ENCODE results near the gene SOCS3.
A peak's percentile ranks its signal among the peaks of the same experiment; 100 is the strongest.

Gene SOCS3

DNA sequence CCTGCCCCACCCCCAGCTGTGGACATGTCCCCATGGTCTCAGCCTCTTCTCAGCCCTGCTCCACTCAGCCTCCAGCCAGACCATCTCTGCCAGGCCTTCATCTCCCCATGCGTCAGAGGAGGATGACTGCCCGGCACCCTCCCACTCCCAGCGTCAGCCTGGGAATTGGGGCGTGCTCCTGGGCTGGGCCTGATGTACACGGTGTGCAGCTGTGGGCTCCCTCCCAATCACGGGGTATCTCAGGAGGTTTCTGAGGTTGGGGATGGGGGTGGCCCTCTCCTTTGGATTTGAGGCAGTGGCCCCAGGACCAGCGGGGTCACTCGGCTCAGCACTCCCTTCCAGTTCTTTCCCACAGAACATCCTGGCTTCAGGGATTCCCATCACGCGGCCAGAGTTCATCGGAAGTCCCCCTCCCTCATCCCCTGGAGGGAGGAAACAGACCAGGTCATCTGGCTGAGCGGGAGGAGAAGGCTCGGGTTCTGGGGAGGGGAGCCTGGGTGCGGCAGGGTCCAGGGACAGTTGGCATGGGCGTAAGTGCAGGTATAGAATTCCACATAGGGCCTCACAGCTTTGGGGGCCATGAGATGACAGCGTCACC lies 36.9 kb downstream of the SOCS3 start:
- no peaks in the 10 kb centered on the region for H3K9me3 ChIP-seq (ENCODE audit: control insufficient read depth in 1 of 2, low read length in 2 of 2)
- no peak overlapping the region for H3K4me3 ChIP-seq (ENCODE audit: low read depth in 1 of 2, low read length in 2 of 2)
- H3K36me3 ChIP-seq (ENCODE audit: control insufficient read depth in 1 of 2, insufficient read depth in 2 of 2, low read length in 2 of 2): no peaks in the 10 kb centered on the region
- H3K27ac ChIP-seq (ENCODE audit: low read length): peak overlapping the region; percentile 67
- peaks cover 3 to 4% of the 10 kb centered on the region in 2 donors for H3K4me1 ChIP-seq (ENCODE audit: control insufficient read depth in 1 of 2, insufficient read depth in 2 of 2, low read length in 2 of 2)
- no peaks in the 10 kb centered on the region for H3K27me3 ChIP-seq (ENCODE audit: low read depth, low read length)

DNA sequence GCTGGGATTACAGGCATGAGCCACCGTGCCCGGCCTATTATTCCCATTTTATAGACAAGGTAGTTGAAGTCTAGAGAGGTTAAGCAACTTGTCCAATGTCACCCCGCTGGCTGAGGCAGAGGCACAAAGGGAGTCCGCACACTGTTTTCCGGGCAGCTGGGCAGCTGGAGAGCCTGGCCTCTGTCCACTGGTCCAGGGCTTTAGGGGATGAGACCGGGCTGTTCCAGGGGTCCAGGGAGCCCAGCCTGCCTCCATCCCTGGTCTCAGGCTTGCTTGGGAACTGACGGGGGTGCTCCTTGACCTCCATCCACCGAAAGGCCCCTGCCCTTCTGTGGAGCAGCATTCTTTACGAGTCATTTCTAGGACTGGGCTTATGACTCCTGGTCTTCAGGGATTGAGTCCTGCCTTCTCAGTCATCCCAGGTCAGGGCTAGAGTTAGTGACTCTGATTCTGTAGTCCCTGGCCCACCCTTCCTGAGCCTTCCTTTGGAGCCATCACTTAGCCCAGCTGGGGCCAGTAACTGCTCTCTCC lies 37.5 kb downstream of the SOCS3 start:
- Histone ChIP-seq H3K36me3 (ENCODE audit: control insufficient read depth in 1 of 2, insufficient read depth in 2 of 2, low read length in 2 of 2) (no peaks in the 10 kb centered on the region), H3K4me3 (ENCODE audit: low read depth in 1 of 2, low read length in 2 of 2) (no peak overlapping the region), H3K27ac (ENCODE audit: low read length) (peak overlapping the region; percentile 67), H3K9me3 (ENCODE audit: control insufficient read depth in 1 of 2, low read length in 2 of 2) (no peaks in the 10 kb centered on the region), H3K4me1 (ENCODE audit: control insufficient read depth in 1 of 2, insufficient read depth in 2 of 2, low read length in 2 of 2) (peaks cover 3 to 5% of the 10 kb centered on the region in 2 donors), H3K27me3 (ENCODE audit: low read depth, low read length) (no peaks in the 10 kb centered on the region)

DNA sequence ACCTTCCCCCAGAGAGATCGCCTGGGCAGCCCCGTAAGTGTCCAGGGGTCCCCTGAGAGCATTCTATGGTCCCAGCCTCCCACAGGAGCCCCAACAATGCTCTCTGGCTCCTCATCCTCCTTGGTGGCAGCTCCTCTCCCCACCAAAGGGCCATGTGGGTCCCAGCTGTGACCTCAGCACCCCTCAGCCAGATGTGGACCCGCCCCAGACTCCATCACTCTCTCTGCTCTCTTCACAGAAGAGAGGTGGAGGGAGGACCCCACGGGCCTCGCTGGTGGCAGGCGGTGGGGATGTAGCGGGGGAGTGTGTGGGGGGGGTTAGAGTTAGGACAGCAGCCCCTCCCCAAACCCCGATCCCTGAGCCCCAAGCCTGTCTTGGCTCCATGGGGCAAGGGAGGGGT lies 41.0 kb downstream of the SOCS3 start:
- Histone ChIP-seq H3K9me3 (ENCODE audit: control insufficient read depth in 1 of 2, low read length in 2 of 2) (no peaks in the 10 kb centered on the region), H3K27me3 (ENCODE audit: low read depth, low read length) (no peaks in the 10 kb centered on the region), H3K36me3 (ENCODE audit: control insufficient read depth in 1 of 2, insufficient read depth in 2 of 2, low read length in 2 of 2) (no peaks in the 10 kb centered on the region), H3K27ac (ENCODE audit: low read length) (no peak overlapping the region), H3K4me3 (ENCODE audit: low read depth in 1 of 2, low read length in 2 of 2) (no peak overlapping the region), H3K4me1 (ENCODE audit: control insufficient read depth in 1 of 2, insufficient read depth in 2 of 2, low read length in 2 of 2) (peaks cover 11 to 22% of the 10 kb centered on the region in 2 donors)

DNA sequence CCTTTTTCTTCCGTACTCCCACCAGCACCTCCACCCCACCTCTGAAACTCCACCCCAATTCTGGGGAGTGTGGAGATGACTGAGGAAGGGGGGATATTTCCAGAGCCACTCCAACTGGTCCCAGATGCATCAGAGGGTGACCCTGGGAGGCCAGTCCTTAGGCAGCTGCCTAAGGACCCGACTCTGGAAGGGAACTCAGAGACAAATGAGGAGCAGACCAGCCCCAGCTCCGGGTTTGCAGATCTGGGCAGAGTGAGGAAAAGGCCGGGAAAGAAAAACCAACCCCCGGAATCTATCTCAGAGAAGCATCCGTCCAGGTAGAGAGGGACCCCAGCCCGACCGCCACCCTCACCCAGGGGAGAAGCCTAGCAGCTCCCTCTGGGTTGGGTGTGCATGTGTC lies 41.5 kb downstream of the SOCS3 start:
- Histone ChIP-seq H3K4me1 (ENCODE audit: control insufficient read depth in 1 of 2, insufficient read depth in 2 of 2, low read length in 2 of 2) (peaks cover 9 to 22% of the 10 kb centered on the region in 2 donors), H3K27me3 (ENCODE audit: low read depth, low read length) (no peaks in the 10 kb centered on the region), H3K4me3 (ENCODE audit: low read depth in 1 of 2, low read length in 2 of 2) (no peak overlapping the region), H3K9me3 (ENCODE audit: control insufficient read depth in 1 of 2, low read length in 2 of 2) (no peaks in the 10 kb centered on the region), H3K27ac (ENCODE audit: low read length) (no peak overlapping the region), H3K36me3 (ENCODE audit: control insufficient read depth in 1 of 2, insufficient read depth in 2 of 2, low read length in 2 of 2) (no peaks in the 10 kb centered on the region)

DNA sequence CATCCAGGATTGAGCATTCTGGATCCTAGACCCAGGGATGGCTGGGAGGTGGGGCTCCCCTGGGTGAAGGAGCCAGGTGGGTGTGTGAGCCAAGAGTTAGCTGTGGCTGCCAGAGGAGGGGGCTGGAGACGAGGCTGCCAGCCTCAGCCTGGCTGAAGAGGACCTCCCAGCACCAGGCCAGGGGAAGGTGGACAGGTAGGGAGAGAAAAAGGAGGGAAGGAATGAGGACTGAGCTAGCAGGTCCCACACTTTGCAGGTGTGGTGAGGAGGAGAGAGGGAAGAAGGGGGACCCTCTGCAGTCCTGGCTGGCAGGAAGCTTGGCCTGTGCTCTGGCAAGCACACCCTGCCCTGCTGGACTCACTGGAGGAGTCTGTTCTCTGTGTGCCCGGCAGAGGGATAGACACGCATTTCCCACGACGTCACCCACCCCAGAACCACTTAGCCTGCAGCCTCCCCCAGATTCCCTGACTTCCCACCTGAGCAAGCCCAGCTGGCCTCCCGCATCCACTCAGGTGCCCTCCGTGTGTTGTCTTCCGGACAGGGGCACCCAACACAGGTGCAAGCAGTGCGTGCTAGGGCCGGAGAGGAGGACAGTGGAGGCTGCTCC lies 42.0 kb downstream of the SOCS3 start:
- H3K27ac ChIP-seq (ENCODE audit: low read length): no peak overlapping the region

DNA sequence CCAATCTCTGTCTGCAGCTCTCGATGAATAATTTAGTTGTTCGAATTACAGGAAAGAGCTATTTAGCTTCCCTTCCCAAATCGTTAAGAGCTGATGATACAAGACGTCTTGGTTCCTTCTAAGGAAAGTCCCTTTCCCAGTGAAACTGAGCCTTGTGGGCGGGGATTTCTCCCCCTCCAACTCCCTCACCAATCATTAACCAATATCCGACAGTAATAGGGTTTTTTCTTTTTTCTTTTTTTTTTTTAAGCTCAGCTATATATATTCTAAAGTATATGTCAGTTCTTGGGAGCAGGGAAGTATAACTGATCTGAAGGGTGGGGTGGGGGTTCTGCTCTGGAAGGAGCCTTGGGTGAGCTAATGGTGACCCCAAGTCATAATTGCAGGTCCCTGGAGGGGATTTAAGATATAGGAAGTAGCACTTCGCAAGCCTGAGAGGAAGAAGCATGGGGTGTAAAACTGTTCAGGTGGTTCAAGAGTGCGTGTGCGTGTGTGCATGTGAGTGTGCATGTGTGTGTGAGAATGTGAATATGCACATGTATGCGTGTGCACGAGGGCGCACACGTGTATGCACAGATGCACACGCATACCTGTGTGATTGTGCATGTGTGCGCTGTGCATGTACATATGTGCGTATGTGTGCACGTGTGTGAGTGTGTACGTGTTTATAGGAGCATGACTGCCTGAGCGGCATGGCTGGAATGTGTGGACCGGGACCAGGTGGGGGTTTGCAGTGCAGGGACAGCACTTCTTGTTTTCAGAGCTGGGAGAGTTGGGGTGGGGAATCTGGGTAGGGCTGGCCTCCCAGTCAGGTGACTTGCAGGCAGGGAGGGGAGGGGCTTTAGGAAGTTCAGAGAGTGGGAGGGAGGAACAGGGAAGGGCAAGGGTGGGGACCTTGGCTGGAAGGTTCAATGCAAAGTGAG lies 42.7 kb downstream of the SOCS3 start:
- no peak overlapping the region for H3K4me3 ChIP-seq (ENCODE audit: low read depth in 1 of 2, low read length in 2 of 2)
- H3K4me1 ChIP-seq (ENCODE audit: control insufficient read depth in 1 of 2, insufficient read depth in 2 of 2, low read length in 2 of 2): peaks cover 9 to 20% of the 10 kb centered on the region in 2 donors
- H3K27me3 ChIP-seq (ENCODE audit: low read depth, low read length): no peaks in the 10 kb centered on the region
- H3K36me3 ChIP-seq (ENCODE audit: control insufficient read depth in 1 of 2, insufficient read depth in 2 of 2, low read length in 2 of 2): no peaks in the 10 kb centered on the region
- peak overlapping the region; percentile 89 for H3K27ac ChIP-seq (ENCODE audit: low read length)
- H3K9me3 ChIP-seq (ENCODE audit: control insufficient read depth in 1 of 2, low read length in 2 of 2): no peaks in the 10 kb centered on the region

More for the DNA sequence above, 42.0 kb downstream of the SOCS3 start:
- H3K4me3 ChIP-seq (ENCODE audit: low read depth in 1 of 2, low read length in 2 of 2): no peak overlapping the region
- no peaks in the 10 kb centered on the region for H3K27me3 ChIP-seq (ENCODE audit: low read depth, low read length)
- H3K36me3 ChIP-seq (ENCODE audit: control insufficient read depth in 1 of 2, insufficient read depth in 2 of 2, low read length in 2 of 2): no peaks in the 10 kb centered on the region
- H3K4me1 ChIP-seq (ENCODE audit: control insufficient read depth in 1 of 2, insufficient read depth in 2 of 2, low read length in 2 of 2): peaks cover 9 to 20% of the 10 kb centered on the region in 2 donors
- H3K9me3 ChIP-seq (ENCODE audit: control insufficient read depth in 1 of 2, low read length in 2 of 2): no peaks in the 10 kb centered on the region

DNA sequence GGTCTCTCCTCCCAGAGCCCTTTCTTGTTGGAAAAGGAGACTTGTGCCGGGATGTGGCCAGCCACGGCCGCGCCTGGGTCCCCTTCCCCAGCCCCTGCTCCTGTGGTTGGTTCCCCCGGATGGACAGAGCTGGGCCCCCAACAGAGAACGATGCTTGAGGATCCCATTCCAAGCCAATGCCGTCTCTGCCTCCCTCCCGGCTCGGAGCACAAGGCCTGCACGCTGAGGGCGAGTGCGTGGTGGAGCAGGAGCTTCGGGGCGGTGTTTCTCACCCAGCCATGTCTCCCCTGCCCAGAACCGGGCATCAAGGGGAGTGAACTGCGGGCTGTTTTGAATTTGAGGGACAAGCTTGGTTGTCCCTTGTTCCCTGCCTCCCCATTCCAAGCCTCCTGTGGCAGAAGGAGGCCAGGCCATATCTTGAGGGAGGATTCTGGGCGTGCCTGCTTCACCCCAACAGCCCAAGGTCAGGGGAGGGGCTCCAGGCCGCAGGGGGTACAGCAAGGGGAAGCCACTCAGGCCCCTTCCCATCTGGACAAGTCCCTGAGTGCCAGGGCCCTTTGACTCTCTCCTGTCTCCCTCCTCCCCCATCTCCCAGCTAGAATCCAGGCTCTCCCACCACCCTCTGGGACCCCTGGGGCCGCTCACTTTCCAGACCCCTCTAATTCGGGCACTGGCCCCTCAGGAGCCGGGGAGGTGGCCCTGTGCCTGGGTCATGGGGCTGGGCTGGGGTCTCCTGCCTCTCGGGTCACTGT lies 43.6 kb downstream of the SOCS3 start:
- peak overlapping the region in 1 of 2 donors; percentile 23 for H3K4me3 ChIP-seq (ENCODE audit: low read depth in 1 of 2, low read length in 2 of 2)
- no peaks in the 10 kb centered on the region for H3K9me3 ChIP-seq (ENCODE audit: control insufficient read depth in 1 of 2, low read length in 2 of 2)
- H3K27me3 ChIP-seq (ENCODE audit: low read depth, low read length): no peaks in the 10 kb centered on the region
- H3K36me3 ChIP-seq (ENCODE audit: control insufficient read depth in 1 of 2, insufficient read depth in 2 of 2, low read length in 2 of 2): no peaks in the 10 kb centered on the region
- H3K27ac ChIP-seq (ENCODE audit: low read length): peak overlapping the region; percentile 89
- peaks cover 9 to 20% of the 10 kb centered on the region in 2 donors for H3K4me1 ChIP-seq (ENCODE audit: control insufficient read depth in 1 of 2, insufficient read depth in 2 of 2, low read length in 2 of 2)

DNA sequence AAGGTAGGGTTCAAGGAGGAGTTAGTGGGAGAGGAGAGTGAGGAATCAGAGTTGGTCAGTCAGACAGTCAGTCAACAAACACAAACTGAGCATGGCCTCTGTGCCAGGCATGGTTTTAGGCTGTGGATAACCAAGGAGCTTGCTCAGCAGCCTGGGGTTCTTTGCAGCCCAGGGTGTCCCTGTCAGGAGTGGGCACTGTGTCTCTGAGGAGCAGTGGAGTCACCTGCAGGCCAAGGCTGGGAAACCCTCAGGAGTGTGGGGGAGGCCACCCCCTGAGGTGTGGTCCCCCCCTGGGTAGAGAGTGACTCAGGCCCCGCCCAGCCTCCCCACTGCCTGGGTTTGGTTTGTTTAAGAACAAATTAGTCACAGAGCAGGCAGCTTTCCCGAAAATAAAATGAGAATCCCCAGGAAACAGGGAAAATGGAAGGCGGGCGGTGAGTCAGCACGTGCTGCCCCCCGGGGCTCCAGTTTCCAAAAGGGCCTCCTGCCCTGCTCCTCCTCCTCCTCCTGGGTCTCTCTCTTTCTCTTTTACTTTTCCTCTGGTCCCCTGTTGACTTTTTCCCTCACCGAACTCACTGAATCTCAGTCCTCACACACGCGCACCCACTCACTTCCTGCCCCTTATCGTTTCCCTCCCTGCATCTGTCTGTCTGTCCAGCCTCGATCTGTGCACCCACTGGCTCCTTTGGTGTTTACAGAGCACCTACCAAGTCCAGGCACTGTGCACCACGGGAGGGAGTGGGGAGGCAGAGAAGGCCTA lies 44.3 kb downstream of the SOCS3 start:
- H3K36me3 ChIP-seq (ENCODE audit: control insufficient read depth in 1 of 2, insufficient read depth in 2 of 2, low read length in 2 of 2): no peaks in the 10 kb centered on the region
- H3K27me3 ChIP-seq (ENCODE audit: low read depth, low read length): no peaks in the 10 kb centered on the region
- peaks cover 9 to 20% of the 10 kb centered on the region in 2 donors for H3K4me1 ChIP-seq (ENCODE audit: control insufficient read depth in 1 of 2, insufficient read depth in 2 of 2, low read length in 2 of 2)
- H3K9me3 ChIP-seq (ENCODE audit: control insufficient read depth in 1 of 2, low read length in 2 of 2): no peaks in the 10 kb centered on the region
- peak overlapping the region in 1 of 2 donors; percentile 23 for H3K4me3 ChIP-seq (ENCODE audit: low read depth in 1 of 2, low read length in 2 of 2)
- H3K27ac ChIP-seq (ENCODE audit: low read length): peak overlapping the region; percentile 89

DNA sequence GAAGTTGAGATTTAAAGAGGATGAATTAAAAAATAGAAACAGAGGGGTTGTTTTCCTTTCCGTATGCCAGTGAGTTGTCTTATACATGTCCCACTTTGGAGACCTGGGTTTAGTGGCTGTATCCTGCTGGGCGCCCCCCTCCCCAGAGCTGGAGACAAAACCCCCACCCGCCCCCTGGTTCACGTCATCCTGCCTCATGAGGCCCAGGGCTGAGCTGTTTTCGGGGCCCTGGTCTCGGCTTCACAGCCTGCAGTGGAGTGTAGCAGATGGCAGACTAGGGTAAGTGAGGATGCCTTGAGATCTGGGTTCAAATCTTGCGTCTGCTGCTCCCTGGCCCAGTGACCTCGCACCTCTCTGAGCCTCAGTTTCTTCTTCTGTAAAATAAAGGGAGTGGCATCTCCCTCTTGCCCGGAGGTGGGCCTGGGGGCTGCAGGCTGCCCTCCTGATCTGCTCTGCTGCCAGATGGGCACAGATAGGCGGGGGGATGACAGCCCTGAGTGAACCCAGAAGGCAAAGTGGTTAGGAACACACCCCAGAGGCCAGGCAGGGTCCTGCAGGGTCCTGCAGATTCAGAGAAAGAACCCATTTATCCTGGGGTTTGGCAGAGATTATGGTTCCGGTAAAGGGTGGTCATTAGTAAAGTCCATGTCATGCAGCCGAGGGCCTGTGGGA lies 45.1 kb downstream of the SOCS3 start:
- Histone ChIP-seq H3K4me3 (ENCODE audit: low read depth in 1 of 2, low read length in 2 of 2) (no peak overlapping the region), H3K27ac (ENCODE audit: low read length) (peak overlapping the region; percentile 89), H3K4me1 (ENCODE audit: control insufficient read depth in 1 of 2, insufficient read depth in 2 of 2, low read length in 2 of 2) (peaks cover 9 to 20% of the 10 kb centered on the region in 2 donors), H3K27me3 (ENCODE audit: low read depth, low read length) (no peaks in the 10 kb centered on the region), H3K36me3 (ENCODE audit: control insufficient read depth in 1 of 2, insufficient read depth in 2 of 2, low read length in 2 of 2) (no peaks in the 10 kb centered on the region), H3K9me3 (ENCODE audit: control insufficient read depth in 1 of 2, low read length in 2 of 2) (no peaks in the 10 kb centered on the region)

Data from muscle layer of duodenum (tissue), 2 donors.